Fibroblast of the aortic adventitia (primary cell): Measurements from ENCODE around the gene ADAMTS5. TPM values are rescaled to one million over a fixed set of nuclear protein-coding genes. Genes with fewer than 3 reads are reported as not detected.

ENCODE experiments used
- DNase-seq: peaks from one replicate; pipeline ENCODE4 v3.0.0-alpha.2; 2010; ENCODE audit warnings: low read depth
- H3K4me3 ChIP-seq: 2 replicates; pipeline ENCODE4 v1.5.1; 2011; ENCODE audit warnings: low read depth, mild to moderate bottlenecking, control low read depth, low read length, moderate library complexity
- total RNA-seq: library from RNA; depleted of rRNA; stranded (reverse); fragments of >200 nt; gene quantifications from 2 replicates; pipeline ENCODE4 v1.2.3, GENCODE V29; 2012; ENCODE audit warnings: low replicate concordance
- TF ChIP-seq, protein P1 (sequence below): IDR thresholded peaks from 2 replicates; pipeline ENCODE4 v1.5.1; 2011; ENCODE audit warnings: mild to moderate bottlenecking, low read length, control low read depth, inconsistent platforms; ENCODE audit not compliant: insufficient read depth

Gene ADAMTS5
- total RNA-seq, 1 donor: 4.6 TPM

DNA sequence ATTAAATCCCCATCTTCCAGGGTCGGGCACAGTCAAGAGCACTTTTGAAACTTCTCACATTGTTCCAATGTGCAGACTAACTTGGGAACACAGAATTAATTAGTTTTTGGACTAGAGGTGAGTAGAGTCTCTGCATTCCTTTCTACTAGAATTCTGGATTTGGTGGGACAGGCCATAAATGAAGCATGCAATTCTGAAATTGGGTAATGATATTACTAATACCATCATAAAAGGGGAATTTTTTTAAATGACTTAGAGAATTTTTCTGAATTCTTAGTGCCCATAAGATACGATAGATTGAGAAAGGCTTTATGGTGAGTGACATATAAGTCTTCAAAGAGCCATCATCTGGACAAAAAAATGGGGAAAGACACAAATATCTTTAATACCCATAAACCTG, 41.8 kb downstream of the ADAMTS5 start:
- H3K4me3 ChIP-seq: no peak overlapping the region
- TF ChIP-seq, protein P1, sequence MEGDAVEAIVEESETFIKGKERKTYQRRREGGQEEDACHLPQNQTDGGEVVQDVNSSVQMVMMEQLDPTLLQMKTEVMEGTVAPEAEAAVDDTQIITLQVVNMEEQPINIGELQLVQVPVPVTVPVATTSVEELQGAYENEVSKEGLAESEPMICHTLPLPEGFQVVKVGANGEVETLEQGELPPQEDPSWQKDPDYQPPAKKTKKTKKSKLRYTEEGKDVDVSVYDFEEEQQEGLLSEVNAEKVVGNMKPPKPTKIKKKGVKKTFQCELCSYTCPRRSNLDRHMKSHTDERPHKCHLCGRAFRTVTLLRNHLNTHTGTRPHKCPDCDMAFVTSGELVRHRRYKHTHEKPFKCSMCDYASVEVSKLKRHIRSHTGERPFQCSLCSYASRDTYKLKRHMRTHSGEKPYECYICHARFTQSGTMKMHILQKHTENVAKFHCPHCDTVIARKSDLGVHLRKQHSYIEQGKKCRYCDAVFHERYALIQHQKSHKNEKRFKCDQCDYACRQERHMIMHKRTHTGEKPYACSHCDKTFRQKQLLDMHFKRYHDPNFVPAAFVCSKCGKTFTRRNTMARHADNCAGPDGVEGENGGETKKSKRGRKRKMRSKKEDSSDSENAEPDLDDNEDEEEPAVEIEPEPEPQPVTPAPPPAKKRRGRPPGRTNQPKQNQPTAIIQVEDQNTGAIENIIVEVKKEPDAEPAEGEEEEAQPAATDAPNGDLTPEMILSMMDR: no peak
- DNase-seq: no peak

DNA sequence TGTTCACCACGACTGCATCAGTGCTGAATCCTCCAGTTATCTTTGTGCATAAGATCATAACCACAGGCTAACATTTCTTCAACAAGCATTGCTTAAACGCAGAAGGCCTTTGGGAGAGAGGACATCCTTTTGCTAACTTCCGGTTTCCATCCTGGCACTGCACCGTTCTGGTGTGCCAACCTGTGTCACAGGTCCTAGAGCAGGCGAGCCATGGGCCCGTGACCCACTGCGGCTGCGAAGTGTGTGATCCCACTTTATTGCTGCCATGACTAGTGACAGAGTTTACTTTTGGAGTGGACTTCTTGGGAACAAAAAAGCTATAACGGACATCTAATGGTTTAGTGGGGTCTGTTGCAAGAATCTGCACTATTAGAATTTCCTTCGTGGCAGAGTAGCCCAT, 42.9 kb downstream of the ADAMTS5 start:
- no peak for DNase-seq
- TF ChIP-seq, protein P1: no peak
- H3K4me3 ChIP-seq: no peak overlapping the region

DNA sequence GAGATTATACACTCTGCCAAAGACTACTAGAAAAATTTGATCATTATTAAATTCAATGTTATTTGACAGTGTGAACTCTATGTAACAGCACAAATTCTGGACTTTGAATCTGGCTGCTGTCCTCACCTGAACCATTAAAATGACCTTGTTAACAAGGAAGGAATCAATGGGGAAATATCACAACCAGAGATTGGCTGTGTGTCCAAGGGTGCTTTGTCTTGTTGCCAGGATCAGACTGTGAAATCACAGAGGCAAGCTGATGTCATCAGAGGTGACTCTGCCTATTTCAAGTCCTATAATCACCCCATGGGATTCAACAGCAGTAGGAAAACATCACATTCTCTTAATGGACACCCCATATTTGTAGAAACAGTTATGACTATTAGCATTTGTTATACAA, 46.8 kb downstream of the ADAMTS5 start:
- H3K4me3 ChIP-seq: no peak overlapping the region
- no peak for DNase-seq
- TF ChIP-seq, protein P1: no peak

DNA sequence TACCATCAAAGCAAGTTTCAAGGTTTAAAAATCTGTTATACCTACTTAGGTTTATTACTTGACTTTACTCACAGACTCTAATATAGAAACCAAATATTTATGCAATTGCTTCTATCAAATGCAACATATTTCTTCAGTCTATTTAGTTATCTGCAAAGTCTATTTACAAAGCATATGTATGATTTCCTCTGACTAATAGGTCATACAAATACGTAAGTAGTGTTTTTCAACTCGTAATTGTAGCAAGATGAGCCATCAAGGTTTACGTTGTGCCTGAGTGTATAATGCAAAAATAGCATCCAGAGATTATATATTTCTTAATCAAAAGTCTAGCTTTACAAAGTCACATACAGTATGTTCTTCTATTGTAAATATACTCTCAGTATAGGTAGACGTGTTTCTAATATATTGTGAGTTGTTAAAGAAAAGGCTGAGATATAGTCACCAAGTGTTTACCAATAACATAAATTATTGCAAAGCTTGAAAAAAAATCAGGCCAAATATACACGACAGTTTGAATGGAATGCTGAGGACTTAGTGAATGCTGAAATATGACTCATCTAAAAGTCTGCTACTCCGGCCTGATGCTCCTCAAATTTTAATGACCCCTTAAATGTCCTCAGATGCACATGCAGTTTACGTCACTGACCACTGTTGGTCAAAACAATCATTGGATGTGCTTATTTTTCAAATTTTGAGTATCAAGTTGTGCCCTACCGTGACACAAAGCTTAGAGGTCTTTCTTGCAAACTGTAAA, 48.4 kb downstream of the ADAMTS5 start:
- DNase-seq: no peak
- H3K4me3 ChIP-seq: no peak overlapping the region
- TF ChIP-seq, protein P1: no peak

DNA sequence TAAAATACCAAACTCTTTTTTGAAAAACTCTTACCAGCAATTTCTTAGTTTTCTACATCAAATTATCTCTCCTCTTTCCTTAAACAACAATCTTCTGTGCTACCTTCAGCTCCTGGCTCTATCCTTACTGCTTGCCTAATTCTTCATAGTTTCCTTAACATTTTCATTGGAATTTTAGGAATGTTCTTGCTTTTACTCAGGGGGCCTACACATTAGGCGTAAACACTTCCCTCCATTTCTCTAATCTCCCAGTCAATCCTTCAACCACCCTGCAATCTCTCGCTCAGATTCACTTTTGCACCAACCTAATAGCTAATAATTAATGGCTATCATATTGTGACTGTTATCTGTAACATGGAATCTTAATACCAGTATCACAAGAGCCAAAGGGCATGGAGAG, 50.1 kb downstream of the ADAMTS5 start:
- TF ChIP-seq, protein P1: no peak
- H3K4me3 ChIP-seq: no peak overlapping the region
- DNase-seq: no peak

DNA sequence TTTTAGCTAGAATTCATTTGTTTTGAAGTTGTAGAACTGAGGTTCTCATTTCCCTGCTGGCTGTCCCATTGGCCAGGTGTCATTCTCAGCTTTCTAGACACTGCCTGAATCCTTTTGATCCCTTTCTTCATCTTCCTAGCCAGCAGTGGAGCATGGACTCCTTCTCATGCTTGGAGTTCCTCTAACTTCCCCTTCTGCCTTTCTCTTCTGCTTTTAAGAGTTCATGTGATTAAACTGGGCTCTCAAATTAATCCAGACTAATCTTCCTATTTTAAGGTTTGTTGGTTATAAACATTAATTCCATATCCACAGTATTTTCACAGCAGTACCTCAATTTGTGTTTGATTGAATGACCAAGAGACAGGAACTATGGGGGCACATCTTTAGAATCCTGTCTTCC, 52.3 kb downstream of the ADAMTS5 start:
- no peak overlapping the region for H3K4me3 ChIP-seq
- DNase-seq: no peak
- TF ChIP-seq, protein P1: no peak

DNA sequence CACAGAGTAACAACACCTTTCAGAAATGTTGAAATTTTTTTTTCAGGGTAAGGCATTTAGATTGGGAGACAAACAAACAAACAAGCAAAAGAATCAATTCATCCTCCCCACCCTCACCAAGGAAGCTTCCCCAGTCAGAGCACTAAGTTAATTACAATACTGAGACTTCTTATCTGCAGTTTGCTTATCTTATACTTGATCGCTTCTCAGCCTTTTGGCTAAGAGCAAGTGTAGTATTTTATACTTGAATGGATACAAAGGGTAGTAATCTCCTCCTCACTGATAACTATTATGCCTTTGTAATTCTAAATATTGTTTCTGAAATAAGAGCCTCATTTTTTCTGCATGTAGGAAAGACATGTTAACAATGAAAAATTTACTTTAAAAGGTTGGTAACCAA, 54.4 kb downstream of the ADAMTS5 start:
- TF ChIP-seq, protein P1: no peak
- DNase-seq: no peak
- no peak overlapping the region for H3K4me3 ChIP-seq
